CD4-positive, alpha-beta T cell (primary cell): Measurements from ENCODE around the gene IL1RL2. TPM values are rescaled to one million over a fixed set of nuclear protein-coding genes. Genes with fewer than 3 reads are reported as not detected.

Experiments
- ATAC-seq: fragments of 200-7000 bp; cut with Tn5 transposase; one replicate; pipeline ENCODE4 v1.10.0; 2022; ENCODE audit warnings: mild to moderate bottlenecking; ENCODE audit not compliant: poor library complexity
- CTCF ChIA-PET: fragments of 350-600 bp; sonication (Branson Sonifier 250); formaldehyde crosslinking; loops from one replicate; lab custom pipeline; 2021; ENCODE audit warnings: antibody characterized with exemption, inconsistent platforms; lab: Charles Lee
- POLR2A ChIA-PET: fragments of 350-600 bp; sonication (Branson Sonifier 250); formaldehyde crosslinking; loops from one replicate; lab custom pipeline; 2021; ENCODE audit warnings: antibody characterized with exemption, inconsistent platforms; lab: Charles Lee
- DNase-seq, 14 experiments: peaks; one replicate each; pipeline ENCODE4 v3.0.0-alpha.2; 2013 to 2020; ENCODE audit warnings: mixed read lengths in 2 of 14
- H3K27ac ChIP-seq, 2 donors: one replicate each; pipeline versions ENCODE4 v1.5.1 to v1.7.0; 2013; ENCODE audit warnings: low read length in 2 of 2, low read depth in 1 of 2, mild to moderate bottlenecking in 1 of 2
- H3K27me3 ChIP-seq, 2 experiments: 1 replicate in 1 of 2; 2 replicates in 1 of 2; pipeline versions ENCODE4 v1.6.1 to v1.7.0; 2013; ENCODE audit warnings: low read length in 2 of 2, control low read depth in 1 of 2, mild to moderate bottlenecking in 1 of 2, moderate library complexity in 1 of 2; ENCODE audit not compliant: insufficient read depth in 2 of 2, control insufficient read depth in 1 of 2
- H3K36me3 ChIP-seq: one replicate; pipeline ENCODE4 v1.6.1; 2013; ENCODE audit warnings: low read length, control low read depth; ENCODE audit not compliant: insufficient read depth
- H3K4me1 ChIP-seq: one replicate; pipeline ENCODE4 v1.6.1; 2013; ENCODE audit warnings: low read length, control low read depth; ENCODE audit not compliant: insufficient read depth
- H3K4me3 ChIP-seq: one replicate; pipeline ENCODE4 v1.5.1; 2013; ENCODE audit warnings: mild to moderate bottlenecking, low read length, moderate library complexity
- H3K9me3 ChIP-seq, 2 experiments: 1 replicate in 1 of 2; 2 replicates in 1 of 2; pipeline versions ENCODE4 v1.6.1 to v1.7.0; 2013; ENCODE audit warnings: low read length in 2 of 2, mild to moderate bottlenecking in 2 of 2, control low read depth in 1 of 2, moderate library complexity in 1 of 2; ENCODE audit not compliant: control insufficient read depth in 1 of 2, insufficient read depth in 1 of 2
- H3K27ac Mint-ChIP-seq: one replicate; pipeline ENCODE4 v1.8.0; 2020; ENCODE audit warnings: mixed read lengths
- H3K27me3 Mint-ChIP-seq: one replicate; pipeline ENCODE4 v1.8.0; 2021; ENCODE audit warnings: mixed read lengths
- H3K36me3 Mint-ChIP-seq: one replicate; pipeline ENCODE4 v1.8.0; 2021; ENCODE audit warnings: low read depth, mixed read lengths
- H3K4me1 Mint-ChIP-seq: one replicate; pipeline ENCODE4 v1.8.0; 2021; ENCODE audit warnings: low read depth, mixed read lengths
- H3K4me3 Mint-ChIP-seq: one replicate; pipeline ENCODE4 v1.8.0; 2020; ENCODE audit warnings: mild to moderate bottlenecking, mixed read lengths
- H3K9me3 Mint-ChIP-seq: one replicate; pipeline ENCODE4 v1.8.0; 2020; ENCODE audit warnings: mixed read lengths
- CTCF ChIP-seq: fragments of 200-600 bp; IDR thresholded peaks from one replicate; pipeline ENCODE4 v1.8.0; 2022; ENCODE audit warnings: antibody characterized with exemption, mild to moderate bottlenecking
- intact Hi-C, 2 experiments: fragments of 100-400 bp; cut with DNase I in 1 of 2; cut with micrococcal nuclease in 1 of 2; formaldehyde crosslinking; loops; one replicate each; pipeline versions ENCODE4 v1.15.1 to v1.9.0; 2023 to 2025; cut with DNase I, micrococcal nuclease
- total RNA-seq, 174 experiments: library from RNA in 2 of 174; stranded (reverse) in 2 of 174; gene quantifications; one replicate each; pipeline ENCODE4 v1.2.3 and lab custom pipeline; 2021 to 2026

Gene IL1RL2
- total RNA-seq, 2 experiments from 2014 or later = not detected

- Histone ChIP-seq H3K27ac (no peak overlapping the region), H3K27me3 (no peaks in the 10 kb centered on the region), H3K9me3 (no peaks in the 10 kb centered on the region), H3K4me3 (no peak overlapping the region), H3K36me3 (no peaks in the 10 kb centered on the region), H3K4me1 (peaks cover 27% of the 10 kb centered on the region)
- DNase-seq (peak in 1 of 14 experiments; percentile 72), ATAC-seq (no peak)
- Mint-ChIP-seq H3K36me3 (no peaks in the 10 kb centered on the region), H3K4me3 (no peak overlapping the region), H3K4me1 (peaks cover 31% of the 10 kb centered on the region), H3K27me3 (no peaks in the 10 kb centered on the region), H3K9me3 (peaks cover 2% of the 10 kb centered on the region), H3K27ac (no peak overlapping the region)
- no peak for TF ChIP-seq CTCF
- ChIA-PET CTCF (interaction anchor here (0.9 kb wide), 1 partner anchor 12 kb away, joined by 4 read pairs; no protein-coding TSS in a partner anchor), POLR2A (no interaction called here)
- intact Hi-C loops = loop anchor here (5.0 kb wide), 2 partner anchors 44 to 104 kb away; partner anchors contain the start of gene IL18R1 (in 2 of the 2)
These were observed 66.4 kb downstream of the IL1RL2 start for GRCh38 chr2:102253140-102253752.

- intact Hi-C loops = loop anchor here (5.0 kb wide), 2 partner anchors 44 to 104 kb away; partner anchors contain the start of gene IL18R1 (in 2 of the 2)
- H3K4me1 Mint-ChIP-seq = peaks cover 36% of the 10 kb centered on the region
- Histone ChIP-seq H3K36me3 (no peaks in the 10 kb centered on the region), H3K9me3 (no peaks in the 10 kb centered on the region), H3K27ac (no peak overlapping the region), H3K27me3 (no peaks in the 10 kb centered on the region), H3K4me3 (no peak overlapping the region), H3K4me1 (peaks cover 32% of the 10 kb centered on the region)
- H3K27ac Mint-ChIP-seq = no peak overlapping the region
- ChIA-PET POLR2A (no interaction called here), CTCF (interaction anchor here (0.9 kb wide), 1 partner anchor 13 kb away, joined by 4 read pairs; no protein-coding TSS in a partner anchor)
- no peaks in the 10 kb centered on the region for H3K36me3 Mint-ChIP-seq
- no peak for ATAC-seq
- no peak overlapping the region for H3K4me3 Mint-ChIP-seq
- no peak for TF ChIP-seq CTCF
- peaks cover 2% of the 10 kb centered on the region for H3K9me3 Mint-ChIP-seq
- no peaks in the 10 kb centered on the region for H3K27me3 Mint-ChIP-seq
- DNase-seq = no peak
These were observed 66.9 kb downstream of the IL1RL2 start for GRCh38 chr2:102253753-102254150.

GRCh38 chr2:102256276-102256675 is 69.5 kb downstream of the IL1RL2 start:
- H3K27me3 Mint-ChIP-seq = no peaks in the 10 kb centered on the region
- TF ChIP-seq CTCF = no peak
- Histone ChIP-seq H3K4me3 (peak overlapping the region; percentile 11), H3K27me3 (no peaks in the 10 kb centered on the region), H3K9me3 (no peaks in the 10 kb centered on the region), H3K4me1 (peaks cover 28% of the 10 kb centered on the region), H3K27ac (no peak overlapping the region), H3K36me3 (no peaks in the 10 kb centered on the region)
- H3K4me1 Mint-ChIP-seq = peaks cover 29% of the 10 kb centered on the region
- H3K4me3 Mint-ChIP-seq = peak overlapping the region; percentile 55
- H3K36me3 Mint-ChIP-seq = no peaks in the 10 kb centered on the region
- POLR2A ChIA-PET = no interaction called here
- peaks cover 2% of the 10 kb centered on the region for H3K9me3 Mint-ChIP-seq
- ATAC-seq (no peak), DNase-seq (peak in 3 of 14 experiments; percentile 44 to 66 (median 50))
- no peak overlapping the region for H3K27ac Mint-ChIP-seq
- intact Hi-C loops = no loop called here
- CTCF ChIA-PET = interaction anchor here (1.3 kb wide), 1 partner anchor 16 kb away, joined by 3 read pairs; no protein-coding TSS in a partner anchor
